Suppressor macrophage treated with lipopolysaccharide for 1 hour (primary cell): ENCODE measurements around the gene NARF.
A peak's percentile ranks its signal among the peaks of the same experiment; 100 is the strongest.

ENCODE experiments used
- DNase-seq, 3 donors: peaks; one replicate each; pipeline ENCODE4 v3.0.0-alpha.2; 2020 to 2022

The NARF gene

GRCh38 chr17:82480318-82480717 lies 21.8 kb downstream of the NARF start:
- no peak for DNase-seq

- DNase-seq: no peak
These were observed 24.7 kb downstream of the NARF start for GRCh38 chr17:82483204-82483660.

GRCh38 chr17:82483836-82484235 lies 25.3 kb downstream of the NARF start:
- DNase-seq: no peak

GRCh38 chr17:82486231-82487094 lies 27.9 kb downstream of the NARF start:
- DNase-seq: no peak

- DNase-seq: no peak
These were observed 29.4 kb downstream of the NARF start for GRCh38 chr17:82487910-82488309.

GRCh38 chr17:82489117-82489516 lies 30.6 kb downstream of the NARF start:
- DNase-seq: no peak

GRCh38 chr17:82489851-82490511 lies 31.4 kb downstream of the NARF start:
- DNase-seq: no peak

- DNase-seq: no peak
These were observed 32.1 kb downstream of the NARF start for GRCh38 chr17:82490512-82491195.

GRCh38 chr17:82491196-82491530 lies 32.6 kb downstream of the NARF start:
- no peak for DNase-seq

- no peak for DNase-seq
These were observed 33.0 kb downstream of the NARF start for GRCh38 chr17:82491533-82491932.

GRCh38 chr17:82492643-82493225 lies 34.2 kb downstream of the NARF start:
- no peak for DNase-seq

- no peak for DNase-seq
These were observed 34.8 kb downstream of the NARF start for GRCh38 chr17:82493226-82493781.

GRCh38 chr17:82494236-82495055 lies 35.9 kb downstream of the NARF start:
- DNase-seq: peak; percentile 88 to 92 (median 89)

GRCh38 chr17:82495844-82496528 lies 37.4 kb downstream of the NARF start:
- DNase-seq: no peak

- peak; percentile 92 to 98 (median 98) for DNase-seq
These were observed 38.2 kb downstream of the NARF start for GRCh38 chr17:82496529-82497434.

- peak; percentile 20 to 51 (median 39) for DNase-seq
These were observed 39.2 kb downstream of the NARF start for GRCh38 chr17:82497483-82498405.

- no peak for DNase-seq
These were observed 43.7 kb downstream of the NARF start for GRCh38 chr17:82502207-82502606.

- DNase-seq: no peak
These were observed 44.7 kb downstream of the NARF start for GRCh38 chr17:82503094-82503727.
